Right forelimb (tissue), 1 donor: Measurements from ENCODE around the gene FKBP10.
"Not testable (repeated sequence)": the region's sequence is repeated elsewhere in the genome, so short reads cannot be mapped to it uniquely, and the experiment has no call there.

ENCODE experiments used
- DNase-seq: peaks from one replicate; pipeline ENCODE4 v3.0.0-alpha.2; 2018

FKBP10 gene

DNA sequence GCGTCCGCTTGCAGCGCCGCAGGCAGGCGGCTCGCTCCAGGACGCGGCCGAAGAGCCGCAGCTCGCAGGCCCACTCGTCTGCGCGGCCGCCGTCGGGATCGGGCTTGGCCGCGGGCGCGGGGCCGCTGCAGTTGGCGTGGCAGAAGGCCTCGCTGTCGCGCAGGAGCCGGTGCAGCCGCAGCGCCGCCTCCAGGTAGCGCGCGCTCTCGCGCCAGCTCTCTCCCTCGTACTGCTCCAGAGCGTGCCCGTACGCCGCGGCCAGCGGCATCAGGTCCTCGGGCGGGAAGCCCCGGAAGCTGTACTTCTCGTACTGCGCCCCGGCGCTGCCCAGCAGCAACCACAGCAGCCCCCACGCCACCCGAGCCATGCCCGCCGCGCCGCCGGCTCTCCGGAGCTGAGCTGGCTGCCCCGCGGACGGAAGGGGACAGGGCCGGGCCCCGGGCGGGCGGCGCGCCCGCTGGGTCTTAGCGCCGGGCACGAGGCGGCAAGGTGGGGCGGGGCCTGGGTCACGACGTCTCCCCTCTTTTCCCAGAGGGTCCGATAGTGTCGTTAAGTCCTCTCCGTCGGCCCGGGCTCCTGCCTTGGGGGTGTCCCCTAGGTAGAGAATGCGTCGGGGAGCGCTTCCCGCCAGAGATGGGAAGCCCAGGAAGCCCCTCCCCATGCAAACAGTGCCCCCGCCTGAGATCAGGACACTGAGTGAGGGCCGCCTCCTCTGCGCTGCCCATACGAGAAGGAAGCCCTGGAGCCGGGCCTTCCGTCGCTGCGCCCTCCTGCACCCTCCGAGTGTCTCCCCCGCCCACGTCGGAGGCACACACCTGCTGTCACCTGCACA lies 1.0 kb upstream of the FKBP10 start, which contains the start of gene P3H4:
Gene P3H4, minus strand, starts transcription at position 401 of the 832 bp plus-strand sequence. Its CDS starts 34 bp downstream, at position 367.
- peak; percentile 92 for DNase-seq

DNA sequence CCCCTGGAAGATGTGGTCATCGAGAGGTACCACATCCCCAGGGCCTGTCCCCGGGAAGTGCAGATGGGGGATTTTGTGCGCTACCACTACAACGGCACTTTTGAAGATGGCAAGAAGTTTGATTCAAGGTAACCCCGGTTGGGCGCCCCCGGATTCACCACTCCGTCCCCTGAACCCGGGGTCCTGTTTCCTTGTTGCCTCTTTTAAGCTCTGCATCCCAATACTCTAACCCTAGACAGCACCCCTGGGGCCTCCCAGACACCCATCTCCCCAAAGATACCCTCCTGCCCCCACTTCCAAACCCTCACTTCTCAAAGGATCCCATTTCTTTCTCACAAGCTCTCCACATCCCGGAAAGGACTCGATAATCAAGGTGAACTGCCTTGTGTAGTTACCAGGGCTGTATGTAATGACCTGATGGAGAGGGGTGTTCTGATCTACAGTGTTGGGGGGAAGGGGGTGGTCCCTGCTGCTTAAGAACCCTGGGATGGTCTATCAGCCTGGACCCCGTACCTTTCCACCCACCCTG lies 412 bp downstream of the FKBP10 start:
- no peak for DNase-seq

DNA sequence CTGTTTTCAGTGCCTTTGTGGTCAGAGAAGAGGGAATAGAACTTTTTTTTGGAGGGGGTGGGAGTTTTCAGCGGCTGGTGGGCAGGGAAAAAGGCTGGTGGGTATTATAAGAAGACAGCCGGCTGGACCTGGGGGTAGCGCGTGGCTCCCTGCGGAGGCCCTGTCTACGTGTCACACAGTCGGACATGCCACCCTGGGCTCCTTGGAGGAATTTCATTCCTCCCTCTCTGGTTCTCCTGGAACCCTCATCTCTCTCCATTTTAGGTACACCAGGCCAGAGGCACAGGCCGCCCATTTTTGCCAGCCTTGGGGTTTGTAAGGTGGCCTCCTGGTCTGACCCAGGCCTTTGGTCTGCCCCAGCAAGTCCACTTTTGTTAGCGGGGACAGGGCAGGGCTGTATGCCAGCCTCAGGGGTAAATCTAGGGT lies 908 bp downstream of the FKBP10 start:
- DNase-seq = no peak

DNA sequence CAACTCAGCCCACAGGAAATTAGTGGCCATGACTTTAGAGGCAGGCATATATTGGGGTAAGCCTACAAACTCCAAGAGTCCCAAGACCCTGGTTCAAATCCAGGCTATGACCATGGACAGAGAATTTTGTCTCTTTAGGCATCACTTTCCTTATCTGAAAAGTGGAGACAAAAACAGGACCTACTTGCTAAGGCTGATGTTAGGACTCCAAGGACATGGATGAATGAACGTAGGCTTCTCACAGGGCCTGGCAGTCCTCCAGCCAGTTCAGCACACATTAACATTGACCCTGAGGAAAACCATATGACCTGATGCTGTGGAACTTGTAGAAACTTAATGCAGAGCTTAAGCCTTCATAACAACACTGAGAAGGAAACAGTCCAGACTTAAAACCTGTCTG lies 1.4 kb downstream of the FKBP10 start:
- DNase-seq = no peak

DNA sequence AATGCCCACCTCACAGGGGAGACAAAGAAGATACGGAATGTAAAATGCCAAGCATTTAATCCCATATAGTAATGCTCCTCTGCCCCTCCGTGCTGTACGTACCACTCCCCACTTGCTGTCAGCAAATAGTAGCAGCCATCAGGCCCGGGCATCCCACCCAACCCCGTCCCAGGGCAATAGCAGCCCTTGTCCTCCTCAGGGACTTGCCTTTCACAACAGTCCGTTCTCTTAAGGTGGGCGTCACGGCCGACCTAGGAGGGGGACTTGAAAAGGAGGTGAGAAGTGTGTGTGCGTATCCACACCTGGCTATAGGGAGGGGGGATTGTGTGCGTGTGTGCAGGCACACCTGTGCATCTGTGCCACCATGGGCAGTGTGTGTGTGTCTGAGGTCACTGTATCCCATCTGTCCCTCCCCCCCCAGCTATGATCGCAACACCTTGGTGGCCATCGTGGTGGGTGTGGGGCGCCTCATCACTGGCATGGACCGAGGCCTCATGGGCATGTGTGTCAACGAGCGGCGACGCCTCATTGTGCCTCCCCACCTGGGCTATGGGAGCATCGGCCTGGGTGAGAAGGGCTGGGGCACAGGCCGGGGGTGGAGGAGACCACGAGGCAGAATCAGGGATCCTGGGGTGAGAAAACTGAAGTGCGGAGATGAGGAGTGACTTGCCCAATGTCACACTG lies 4.0 kb downstream of the FKBP10 start:
- no peak for DNase-seq

DNA sequence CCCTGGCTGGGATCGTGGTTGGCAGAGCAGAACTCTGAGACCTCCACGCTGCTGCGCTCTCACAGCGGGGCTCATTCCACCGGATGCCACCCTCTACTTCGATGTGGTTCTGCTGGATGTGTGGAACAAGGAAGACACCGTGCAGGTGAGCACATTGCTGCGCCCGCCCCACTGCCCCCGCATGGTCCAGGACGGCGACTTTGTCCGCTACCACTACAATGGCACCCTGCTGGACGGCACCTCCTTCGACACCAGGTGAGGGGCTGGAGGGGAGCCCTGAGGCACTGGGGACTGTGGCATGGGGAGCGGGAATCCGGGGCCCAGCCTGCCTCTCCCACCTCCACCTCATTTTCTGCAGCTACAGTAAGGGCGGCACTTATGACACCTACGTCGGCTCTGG lies 5.2 kb downstream of the FKBP10 start:
- DNase-seq = no peak

DNA sequence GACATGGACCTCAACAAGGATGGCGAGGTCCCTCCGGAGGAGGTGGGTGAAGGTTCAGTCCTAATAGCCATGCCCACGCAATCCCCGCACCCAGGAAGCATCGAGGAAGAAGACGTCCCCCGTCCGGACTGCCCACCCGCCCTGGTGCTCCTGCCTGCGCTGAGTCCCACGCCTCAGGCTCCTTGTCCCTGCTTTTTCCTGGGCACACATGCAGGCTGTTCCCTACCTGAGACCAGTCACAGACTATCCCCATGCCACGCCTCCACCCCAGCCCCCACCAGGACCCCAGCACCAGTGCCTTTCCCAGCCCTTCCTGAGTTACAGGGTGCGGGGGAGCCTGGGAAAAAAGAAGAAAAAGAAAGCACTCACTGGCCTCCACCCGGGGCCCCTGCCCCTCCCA lies 9.0 kb downstream of the FKBP10 start:
- DNase-seq = no peak

DNA sequence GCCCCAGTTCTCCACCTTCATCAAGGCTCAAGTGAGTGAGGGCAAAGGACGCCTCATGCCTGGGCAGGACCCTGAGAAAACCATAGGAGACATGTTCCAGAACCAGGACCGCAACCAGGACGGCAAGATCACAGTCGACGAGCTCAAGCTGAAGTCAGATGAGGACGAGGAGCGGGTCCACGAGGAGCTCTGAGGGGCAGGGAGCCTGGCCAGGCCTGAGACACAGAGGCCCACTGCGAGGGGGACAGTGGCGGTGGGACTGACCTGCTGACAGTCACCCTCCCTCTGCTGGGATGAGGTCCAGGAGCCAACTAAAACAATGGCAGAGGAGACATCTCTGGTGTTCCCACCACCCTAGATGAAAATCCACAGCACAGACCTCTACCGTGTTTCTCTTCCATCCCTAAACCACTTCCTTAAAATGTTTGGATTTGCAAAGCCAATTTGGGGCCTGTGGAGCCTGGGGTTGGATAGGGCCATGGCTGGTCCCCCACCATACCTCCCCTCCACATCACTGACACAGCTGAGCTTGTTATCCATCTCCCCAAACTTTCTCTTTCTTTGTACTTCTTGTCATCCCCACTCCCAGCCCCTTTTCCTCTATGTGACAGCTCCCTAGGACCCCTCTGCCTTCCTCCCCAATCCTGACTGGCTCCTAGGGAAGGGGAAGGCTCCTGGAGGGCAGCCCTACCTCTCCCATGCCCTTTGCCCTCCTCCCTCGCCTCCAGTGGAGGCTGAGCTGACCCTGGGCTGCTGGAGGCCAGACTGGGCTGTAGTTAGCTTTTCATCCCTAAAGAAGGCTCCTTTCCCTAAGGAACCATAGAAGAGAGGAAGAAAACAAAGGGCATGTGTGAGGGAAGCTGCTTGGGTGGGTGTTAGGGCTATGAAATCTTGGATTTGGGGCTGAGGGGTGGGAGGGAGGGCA lies 9.7 kb downstream of the FKBP10 start:
- DNase-seq = no peak

DNA sequence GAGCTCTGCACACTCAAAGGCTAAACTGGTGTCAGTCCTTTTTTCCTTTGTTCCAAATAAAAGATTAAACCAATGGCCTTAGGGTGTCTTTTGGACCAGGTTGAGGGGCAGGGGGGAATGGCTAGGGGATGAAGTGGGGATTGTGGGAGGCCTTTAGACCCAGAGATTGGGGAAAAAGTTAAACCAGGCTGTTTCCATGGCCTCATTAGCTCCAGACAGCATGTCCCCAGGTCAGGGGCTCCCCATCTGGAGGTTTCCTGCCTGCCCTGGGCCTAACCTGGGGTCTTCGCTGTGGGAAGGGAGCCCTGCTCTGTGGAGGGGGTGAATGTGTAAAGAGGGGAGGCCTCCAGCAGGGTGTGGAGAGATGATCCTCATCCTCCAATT lies 10.3 kb downstream of the FKBP10 start:
- no peak for DNase-seq

DNA sequence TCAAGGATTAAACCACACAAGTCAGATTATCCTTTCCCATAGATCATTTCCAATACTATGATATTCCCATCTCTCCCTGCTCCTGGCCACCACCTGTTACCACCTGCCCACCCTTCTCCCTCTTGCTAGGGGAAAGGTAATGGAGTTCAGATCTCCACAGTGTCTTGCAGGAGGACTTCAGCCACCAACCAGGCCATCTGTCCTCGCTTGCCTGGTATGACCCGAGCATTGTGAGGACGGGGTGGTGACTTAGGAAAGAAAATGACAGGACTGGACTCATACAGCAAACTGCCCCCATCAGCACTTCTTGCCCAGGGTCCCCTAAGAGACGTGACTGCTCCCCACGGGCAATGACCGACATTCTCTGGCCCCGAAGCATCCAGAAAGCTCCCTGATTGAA lies 10.8 kb downstream of the FKBP10 start:
- no peak for DNase-seq

DNA sequence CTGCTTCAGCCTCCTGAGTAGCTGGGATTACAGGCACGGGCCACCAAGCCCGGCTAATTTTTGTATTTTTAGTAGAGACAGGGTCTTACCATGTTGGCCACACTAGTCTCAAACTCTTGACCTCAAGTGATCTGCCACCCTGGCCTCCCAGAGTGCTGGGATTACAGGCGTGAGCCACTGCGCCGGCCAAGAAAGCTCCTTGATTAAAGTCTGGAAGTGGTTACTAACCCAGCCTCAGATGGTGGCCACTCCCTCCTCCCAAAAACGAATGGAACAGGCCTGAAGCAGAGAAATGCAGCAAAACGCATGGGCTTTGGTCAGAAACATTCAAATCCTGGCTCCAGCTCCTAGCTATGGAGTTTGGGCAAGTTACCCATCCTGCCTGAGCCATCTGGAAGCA lies 11.3 kb downstream of the FKBP10 start:
- no peak for DNase-seq

DNA sequence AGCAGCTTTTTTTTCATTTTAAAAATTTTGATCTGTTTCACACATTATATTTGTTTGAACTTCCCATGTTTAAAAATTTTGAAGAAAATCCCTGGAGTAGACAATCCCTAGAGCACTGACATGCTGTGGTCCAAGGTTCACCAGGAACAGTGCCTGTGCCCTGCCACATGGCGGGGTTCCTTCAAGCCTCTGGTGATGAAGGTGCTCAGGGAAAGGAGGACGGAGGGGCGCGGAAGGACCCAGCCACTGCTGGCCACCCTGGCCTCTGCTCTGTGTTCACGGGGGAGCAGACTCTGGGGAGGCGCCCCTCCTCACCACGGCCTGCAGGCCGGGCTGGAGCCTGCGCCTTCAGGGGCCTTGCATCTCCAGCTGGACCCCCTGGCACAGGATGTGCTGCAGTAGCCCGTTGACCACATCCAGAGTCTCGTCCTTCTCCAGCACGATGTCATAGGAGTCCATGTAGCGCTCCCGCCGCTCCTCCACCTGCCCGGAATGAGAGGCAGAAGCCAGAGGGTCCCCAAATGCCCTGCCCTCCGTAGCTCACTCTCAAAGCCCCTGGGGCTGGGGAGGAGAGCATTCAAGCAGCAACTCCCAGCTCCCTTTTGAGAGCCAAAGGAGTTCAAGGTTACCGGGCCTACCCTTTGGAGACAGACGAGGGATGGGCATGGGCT lies 12.5 kb downstream of the FKBP10 start:
- DNase-seq = no peak

DNA sequence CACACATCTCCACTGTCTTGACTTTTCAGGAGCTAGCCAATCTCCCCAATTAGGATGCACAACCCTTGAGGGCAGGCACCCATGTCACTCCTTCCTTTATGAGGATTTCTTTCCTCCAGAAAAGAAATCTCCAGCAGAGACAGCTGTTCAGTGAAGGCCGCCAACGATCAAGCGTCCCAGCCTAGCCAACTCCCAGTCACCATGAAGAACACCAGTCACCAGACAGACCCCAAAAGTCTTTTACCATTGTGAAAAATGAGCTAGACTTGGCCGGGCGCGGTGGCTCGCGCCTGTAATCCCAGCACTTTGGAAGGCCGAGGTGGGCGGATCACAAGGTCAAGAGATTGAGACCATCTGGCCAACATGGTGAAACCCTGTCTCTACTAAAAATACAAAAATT lies 17.2 kb downstream of the FKBP10 start:
- not testable (repeated sequence) for DNase-seq

DNA sequence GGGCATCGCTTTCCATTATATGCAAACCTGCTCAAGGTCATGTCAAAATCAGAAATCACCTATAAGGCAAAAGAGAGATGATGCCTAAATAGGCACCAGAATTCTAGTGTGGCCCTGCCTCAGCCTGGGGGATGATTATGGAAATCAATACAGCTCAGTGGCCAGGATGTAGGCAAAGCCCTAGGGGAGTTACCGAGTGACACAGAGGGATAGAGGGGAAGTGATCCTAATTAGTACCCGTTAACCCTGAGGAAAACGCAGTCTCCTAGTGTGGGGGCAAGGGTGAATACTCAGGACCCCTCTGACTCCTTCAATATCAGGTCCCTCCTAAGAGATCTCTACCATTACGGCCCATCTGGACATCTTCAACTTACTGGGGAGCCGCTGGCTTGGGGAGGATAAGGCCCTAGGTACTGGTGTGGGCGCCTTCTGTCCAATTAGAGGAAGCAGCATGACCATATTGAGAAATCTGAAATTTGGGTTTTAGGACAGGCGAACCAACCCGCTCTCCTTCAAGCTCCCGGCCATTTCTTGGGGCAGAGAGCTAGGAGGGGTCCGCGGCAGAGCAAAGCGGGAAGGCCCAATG lies 22.5 kb downstream of the FKBP10 start:
- DNase-seq = no peak

DNA sequence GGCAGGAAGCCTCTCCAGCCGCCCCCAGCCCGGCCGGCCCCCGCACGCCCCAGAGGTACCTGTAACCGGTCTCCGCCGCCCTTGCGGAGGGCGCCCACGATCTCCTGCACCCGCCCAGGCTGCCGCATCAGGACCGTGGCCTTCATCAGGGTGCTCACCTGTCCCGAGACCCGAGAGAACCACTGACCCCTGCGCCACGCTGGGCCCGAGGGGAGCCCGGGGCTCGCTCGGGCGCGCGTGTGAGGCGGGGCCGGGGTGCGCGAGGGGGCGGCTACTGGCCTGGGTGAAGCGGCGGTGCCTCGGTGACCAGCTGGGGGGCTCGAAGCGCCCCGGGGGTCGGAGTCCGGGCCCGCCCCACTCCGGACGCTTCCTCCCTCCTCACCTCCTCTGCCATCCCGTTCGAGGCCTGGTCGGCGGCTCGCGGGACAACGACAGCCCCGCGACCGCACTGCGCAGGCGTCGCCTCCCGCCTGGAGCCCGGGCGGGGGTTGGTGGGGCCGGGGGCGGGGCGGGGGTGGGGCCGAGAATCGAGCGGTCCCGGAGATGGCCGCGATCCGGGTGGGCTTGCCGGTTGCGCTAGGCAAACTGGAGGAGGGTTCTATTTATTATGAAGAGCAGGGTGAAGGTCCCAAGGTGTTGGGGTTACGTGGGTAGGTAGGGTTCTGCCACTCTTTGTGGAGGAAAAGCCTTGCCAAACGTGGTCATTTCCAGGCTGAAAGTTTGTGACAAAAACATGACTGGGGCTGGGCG lies 23.2 kb downstream of the FKBP10 start, which contains the start of gene NT5C3B:
Gene NT5C3B, minus strand, starts transcription at position 433 of the 750 bp plus-strand sequence. Its CDS starts 39 bp downstream, at position 394.
- peak; percentile 85 for DNase-seq

DNA sequence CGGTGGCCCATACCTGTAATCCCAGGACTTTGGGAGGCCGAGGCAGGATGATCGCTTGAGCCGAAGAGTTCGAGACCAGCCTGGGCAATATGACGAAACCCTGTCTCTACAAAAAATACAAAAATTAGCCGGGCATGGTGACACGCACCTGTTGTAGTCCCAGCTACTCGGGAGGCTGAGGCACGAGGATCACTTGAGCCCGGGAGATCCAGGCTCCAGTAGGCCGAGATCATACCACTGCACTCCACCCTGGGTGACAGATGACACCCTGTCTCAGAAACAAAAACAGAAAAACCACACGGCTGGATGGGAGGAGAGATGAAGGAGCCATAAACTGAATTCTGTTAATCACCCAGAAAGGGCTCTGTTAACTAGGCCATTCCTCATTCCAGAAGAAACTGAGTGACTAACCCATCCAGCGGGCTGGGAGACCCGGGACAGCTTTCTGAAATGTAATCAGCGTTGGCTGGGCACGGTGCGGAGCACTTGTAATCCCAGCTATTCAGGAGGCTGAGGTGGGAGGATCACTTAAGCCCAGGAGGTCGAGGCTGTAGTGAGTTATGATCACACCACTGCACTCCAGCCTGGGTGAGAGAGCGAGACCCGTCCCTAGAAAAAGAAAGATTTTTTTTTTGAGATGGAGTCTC lies 23.9 kb downstream of the FKBP10 start:
- no peak for DNase-seq

DNA sequence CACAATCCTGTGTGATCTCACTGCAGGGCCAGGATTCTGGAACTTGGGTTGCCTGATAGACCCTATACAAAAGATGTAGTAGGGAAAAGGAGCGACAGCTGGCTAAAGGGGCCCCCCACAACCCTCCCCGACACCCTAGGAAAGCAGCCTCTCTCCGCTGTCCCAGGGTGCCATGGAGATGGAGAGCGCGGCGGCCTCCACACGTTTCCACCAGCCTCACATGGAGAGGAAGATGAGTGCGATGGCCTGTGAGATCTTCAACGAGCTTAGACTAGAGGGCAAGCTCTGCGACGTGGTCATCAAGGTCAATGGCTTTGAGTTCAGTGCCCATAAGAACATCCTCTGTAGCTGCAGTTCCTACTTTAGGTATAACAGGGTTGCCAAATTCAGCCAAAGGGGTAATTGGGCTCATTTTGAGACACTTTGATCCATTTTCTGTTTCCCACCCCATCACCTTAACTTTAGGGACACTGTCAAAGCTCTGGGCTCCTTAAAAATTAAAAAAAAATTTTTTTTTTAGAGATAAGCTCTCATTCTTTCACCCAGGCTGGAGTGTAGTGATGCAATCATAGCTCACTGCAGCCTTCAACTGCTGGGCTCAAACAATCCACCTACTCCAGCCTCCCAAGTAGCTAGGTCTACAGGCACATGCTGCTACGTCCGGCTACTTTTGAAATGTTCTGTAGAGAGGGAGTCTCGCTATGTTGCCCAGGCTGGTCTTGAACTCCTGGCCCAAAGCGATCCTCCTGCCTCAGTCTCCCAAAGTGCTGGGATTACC lies 25.1 kb downstream of the FKBP10 start, which contains the start of gene KLHL10:
Gene KLHL10, plus strand, starts transcription at position 65 of the 778 bp plus-strand sequence. Its CDS starts 108 bp downstream, at position 173.
- no peak for DNase-seq

DNA sequence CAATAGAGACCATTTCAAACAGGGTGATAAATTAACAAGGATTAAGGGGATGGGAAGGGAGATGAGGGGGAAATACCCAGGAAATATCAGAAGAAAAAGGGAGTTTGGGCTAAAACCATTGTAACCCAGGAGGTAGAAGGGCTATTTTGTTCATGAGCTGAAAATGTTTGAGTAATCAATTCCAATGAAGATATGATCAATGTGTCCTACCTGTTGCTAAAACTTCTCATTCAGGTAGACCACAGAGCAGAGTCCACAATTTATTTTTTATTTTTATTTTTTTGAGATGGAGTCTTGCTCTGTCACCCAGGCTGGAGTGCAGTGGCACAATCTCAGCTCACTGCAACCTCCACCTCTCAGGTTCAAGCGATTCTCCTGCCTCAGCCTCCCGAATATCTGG lies 26.6 kb downstream of the FKBP10 start:
- not testable (repeated sequence) for DNase-seq

DNA sequence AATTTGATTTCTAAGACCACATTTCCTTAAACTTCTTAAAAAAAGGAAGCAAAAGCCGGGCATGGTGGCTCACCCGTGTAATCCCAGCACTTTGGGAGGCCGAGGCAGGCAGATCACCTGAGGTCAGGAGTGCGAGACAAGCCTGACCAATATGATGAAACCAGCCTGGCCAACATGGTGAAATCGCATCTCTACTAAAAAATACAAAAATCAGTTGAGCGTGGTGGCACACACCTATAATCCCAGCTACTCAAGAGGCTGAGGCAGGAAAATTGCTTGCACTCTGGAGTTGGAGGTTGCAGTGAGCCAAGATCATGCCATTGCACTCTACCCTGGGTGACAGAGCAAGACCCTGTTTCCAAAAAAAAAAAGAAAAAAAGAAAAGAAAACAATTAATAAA lies 28.0 kb downstream of the FKBP10 start:
- DNase-seq = not testable (repeated sequence)
